Kidney epithelial cell (primary cell): ENCODE data around the gene GDF2. TPM values are rescaled to one million over a fixed set of nuclear protein-coding genes. Genes with fewer than 3 reads are reported as not detected.

Source experiments
- DNase-seq: peaks from one replicate; pipeline ENCODE4 v3.0.0-alpha.2; 2010; ENCODE audit warnings: low read depth
- H3K27me3 ChIP-seq: 2 replicates; pipeline ENCODE4 v1.6.0; 2011; ENCODE audit warnings: low read length; ENCODE audit not compliant: control insufficient read depth, insufficient read depth
- H3K36me3 ChIP-seq: 2 replicates; pipeline ENCODE4 v1.5.1; 2011; ENCODE audit warnings: low read length; ENCODE audit not compliant: control insufficient read depth, insufficient read depth
- H3K4me3 ChIP-seq: 2 replicates; pipeline ENCODE4 v1.5.1; 2011; ENCODE audit warnings: low read depth, mild to moderate bottlenecking, control low read depth, low read length
- CTCF ChIP-seq: IDR thresholded peaks from 2 replicates; pipeline ENCODE4 v1.5.1; 2011; ENCODE audit warnings: mild to moderate bottlenecking, moderate library complexity, low read length, control low read depth, inconsistent platforms; ENCODE audit not compliant: insufficient read depth, poor library complexity, severe bottlenecking
- total RNA-seq: library from RNA; depleted of rRNA; stranded (reverse); fragments of >200 nt; gene quantifications from 2 replicates; pipeline ENCODE4 v1.2.3, GENCODE V29; 2015

The GDF2 gene
- total RNA-seq, 1 donor from 2014 or later: not detected

- no peaks in the 10 kb centered on the region for H3K36me3 ChIP-seq
Measured at GRCh38 chr10:47285381-47286115, 36.7 kb upstream of the GDF2 start.

GRCh38 chr10:47286116-47286505 is 36.1 kb upstream of the GDF2 start:
- DNase-seq: no peak
- peaks cover 2% of the 10 kb centered on the region for H3K27me3 ChIP-seq
- H3K4me3 ChIP-seq: no peak overlapping the region
- TF ChIP-seq CTCF: no peak
- H3K36me3 ChIP-seq: no peaks in the 10 kb centered on the region

More at GRCh38 chr10:47285381-47286115, 36.7 kb upstream of the GDF2 start:
- Histone ChIP-seq H3K4me3 (no peak overlapping the region), H3K27me3 (peaks cover 2% of the 10 kb centered on the region)
- no peak for DNase-seq
- no peak for TF ChIP-seq CTCF

GRCh38 chr10:47286591-47287315 is 35.5 kb upstream of the GDF2 start:
- TF ChIP-seq CTCF: no peak
- H3K36me3 ChIP-seq: no peaks in the 10 kb centered on the region
- DNase-seq: no peak
- H3K27me3 ChIP-seq: peaks cover 2% of the 10 kb centered on the region
- H3K4me3 ChIP-seq: no peak overlapping the region

GRCh38 chr10:47287365-47287802 is 34.9 kb upstream of the GDF2 start:
- no peak for TF ChIP-seq CTCF
- DNase-seq: no peak
- no peaks in the 10 kb centered on the region for H3K27me3 ChIP-seq
- H3K4me3 ChIP-seq: no peak overlapping the region
- no peaks in the 10 kb centered on the region for H3K36me3 ChIP-seq

- no peak for DNase-seq
- Histone ChIP-seq H3K4me3 (no peak overlapping the region), H3K36me3 (no peaks in the 10 kb centered on the region), H3K27me3 (no peaks in the 10 kb centered on the region)
- no peak for TF ChIP-seq CTCF
Measured at GRCh38 chr10:47287805-47288204, 34.4 kb upstream of the GDF2 start.

GRCh38 chr10:47288236-47288635 is 34.0 kb upstream of the GDF2 start:
- H3K4me3 ChIP-seq: no peak overlapping the region
- H3K27me3 ChIP-seq: no peaks in the 10 kb centered on the region
- TF ChIP-seq CTCF: no peak
- DNase-seq: no peak
- no peaks in the 10 kb centered on the region for H3K36me3 ChIP-seq
